Heart right ventricle (tissue), 16 donors: Measurements from ENCODE around the gene SYK. TPM values are rescaled to one million over a fixed set of nuclear protein-coding genes. Genes with fewer than 3 reads are reported as not detected.
A peak's percentile ranks its signal among the peaks of the same experiment; 100 is the strongest.

ENCODE experiments used
- ATAC-seq, 8 donors: fragments of 200-7000 bp; cut with Tn5 transposase; one replicate each; pipeline ENCODE4 v1.9.1; 2020; ENCODE audit warnings: mild to moderate bottlenecking in 8 of 8, moderate library complexity in 8 of 8, moderate number of reproducible peaks in 1 of 8
- DNase-seq, 2 donors: peaks; one replicate each; pipeline ENCODE4 v3.0.0-alpha.2; 2020
- H3K27ac ChIP-seq, 10 donors: fragments of 200-600 bp; sonication (generic) in 2 of 10; one replicate each; pipeline versions ENCODE4 v1.5.0 to v1.8.0; 2020 to 2022; ENCODE audit warnings: mild to moderate bottlenecking in 3 of 10
- H3K27me3 ChIP-seq, 7 donors: fragments of 200-600 bp; one replicate each; pipeline ENCODE4 v1.8.0; 2021 to 2022; ENCODE audit warnings: mild to moderate bottlenecking in 2 of 7
- H3K36me3 ChIP-seq, 9 donors: fragments of 200-600 bp; sonication (generic) in 1 of 9; one replicate each; pipeline versions ENCODE4 v1.5.0 to v1.8.0; 2020 to 2022; ENCODE audit warnings: mild to moderate bottlenecking in 2 of 9
- H3K4me1 ChIP-seq, 9 donors: fragments of 200-600 bp; sonication (generic) in 1 of 9; one replicate each; pipeline versions ENCODE4 v1.5.0 to v1.8.0; 2020 to 2022; ENCODE audit warnings: mild to moderate bottlenecking in 4 of 9
- H3K4me3 ChIP-seq, 10 donors: fragments of 200-600 bp; sonication (generic) in 2 of 10; one replicate each; pipeline versions ENCODE4 v1.5.0 to v1.8.0; 2020 to 2022; ENCODE audit warnings: mild to moderate bottlenecking in 7 of 10, moderate library complexity in 2 of 10
- H3K9me3 ChIP-seq, 11 donors: fragments of 200-600 bp in 10 of 11; sonication (generic) in 2 of 11; one replicate each; pipeline versions ENCODE4 v1.5.0 to v1.8.0; 2013 to 2022; ENCODE audit warnings: mild to moderate bottlenecking in 2 of 11, control low read depth in 1 of 11, moderate library complexity in 1 of 11
- CTCF ChIP-seq, 9 donors: fragments of 200-600 bp; sonication (generic) in 2 of 9; IDR thresholded peaks; one replicate each; pipeline versions ENCODE4 v1.5.0 to v1.8.0; 2021 to 2022; ENCODE audit warnings: antibody characterized with exemption in 9 of 9, mild to moderate bottlenecking in 5 of 9, moderate library complexity in 1 of 9
- WGBS, 2 donors: extraction: QIAGEN DNeasy Blood & Tissue Kit; methylation state at CpG; one replicate each; pipeline ENCODE4 v1.1.7; 2013; ENCODE audit warnings: inconsistent platforms in 1 of 2; 5-methylcytosine and 5-hydroxymethylcytosine counted together
- intact Hi-C, 10 donors: fragments of 100-400 bp; cut with DNase I; formaldehyde crosslinking; loops; one replicate each; pipeline versions ENCODE4 v1.11.1 to v1.14.2; 2022
- polyA plus RNA-seq, 2 donors: library from polyadenylated mRNA; stranded (reverse); fragments of 200-250 nt; gene quantifications; one replicate each; pipeline ENCODE4 v1.2.3, GENCODE V29; 2013
- total RNA-seq, 10 donors: library from RNA; stranded (reverse); fragmentation: NEBNext Ultra II Directional in 3 of 10; extraction: Animal tissue kit (Norgen Biotek cat#: 25700) in 3 of 10; gene quantifications; one replicate each; pipeline versions ENCODE4 v1.2.1 to v1.2.4, GENCODE V29; 2021 to 2023
- donor health status: Arrhythmogenic right ventricular cardiomyopathy.
- donor health status: ischemic (EF 13 %, LVEDD 7.1; RV severe dilation, severe dysfunction).
- donor health status: healthy with polysubstance abuse.
- donor health status: DM: no; HTN: yes; CAD: no.
- donor health status: DM: no; HTN: no; CAD: no.
- donor health status: ischemic (EF 25% LVEDD 6.9; RV normal size, moderate dysfunction).
- donor health status: ischemic (EF 25% LVEDD 5.7; RV mildly dilated, moderate dysfunction).
- donor health status: healthy.
- donor health status: DM: yes; HTN: yes; CAD: no.
- donor health status: Ischemic cardiomyopathy.
- donor health status: ischemic (EF 35%, LVEDD 5.7; RV mildly dilated, moderate dysfunction).
- donor health status: nonischemic (EF 11% LVEDD 7.7; RV severe dilation, severe dysfunction).
- donor health status: DM: yes; HTN: yes; CAD: no.
- donor health status: PGD.
- donor health status: ischemic (EF 29% LVEDD 5.4; RV normal size, mild dysfunction).
- donor health status: nonischemic (EF 23%, LVEDD 6.1; RV moderate dilation, normal function).

SYK gene
- total and polyA plus RNA-seq, 12 donors, result 0.96 to 26.1 (median 2.3) TPM

GRCh38 chr9:90855208-90855902 is 53.7 kb downstream of the SYK start:
- Histone ChIP-seq H3K4me1 (peaks cover 0 to 22% (median 0%) of the 10 kb centered on the region in 9 donors), H3K27me3 (no peaks in the 10 kb centered on the region), H3K4me3 (no peak overlapping the region), H3K36me3 (peaks cover 0 to 43% (median 0%) of the 10 kb centered on the region in 9 donors), H3K9me3 (no peaks in the 10 kb centered on the region), H3K27ac (no peak overlapping the region)
- TF ChIP-seq CTCF (IDR thresholded peaks at IDR 0.05), result no peak
- ATAC-seq (no peak), DNase-seq (no peak)
- 80 to 82% methylated on average over 5 of the region's 5 CpGs for WGBS, 2 donors
- intact Hi-C loops, result no loop called here

GRCh38 chr9:90857091-90857490 is 55.5 kb downstream of the SYK start:
- DNase-seq (no peak), ATAC-seq (no peak)
- WGBS, 2 donors, result 88 to 89% methylated on average over 6 of the region's 6 CpGs
- Histone ChIP-seq H3K4me1 (peaks cover 0 to 37% (median 0%) of the 10 kb centered on the region in 9 donors), H3K9me3 (no peaks in the 10 kb centered on the region), H3K36me3 (peaks cover 0 to 36% (median 0%) of the 10 kb centered on the region in 9 donors), H3K27me3 (no peaks in the 10 kb centered on the region), H3K4me3 (no peak overlapping the region), H3K27ac (no peak overlapping the region)
- intact Hi-C loops, result no loop called here
- no peak for TF ChIP-seq CTCF (IDR thresholded peaks at IDR 0.05)

GRCh38 chr9:90857855-90858254 is 56.2 kb downstream of the SYK start:
- ATAC-seq, result no peak

GRCh38 chr9:90858457-90858901 is 56.9 kb downstream of the SYK start:
- DNase-seq (no peak), ATAC-seq (peak in 4 of 8 donors; percentile 20 to 77 (median 52))
- H3K27ac ChIP-seq, result no peak overlapping the region
- H3K9me3 ChIP-seq, result no peaks in the 10 kb centered on the region
- no peak for TF ChIP-seq CTCF (IDR thresholded peaks at IDR 0.05)
- H3K4me1 ChIP-seq, result peaks cover 0 to 37% (median 0%) of the 10 kb centered on the region in 9 donors
- H3K27me3 ChIP-seq, result no peaks in the 10 kb centered on the region
- intact Hi-C loops, result no loop called here
- no peak overlapping the region for H3K4me3 ChIP-seq
- peaks cover 0 to 41% (median 0%) of the 10 kb centered on the region in 9 donors for H3K36me3 ChIP-seq
- 66 to 72% methylated on average over 4 of the region's 4 CpGs for WGBS, 2 donors

More at GRCh38 chr9:90857855-90858254, 56.2 kb downstream of the SYK start:
- H3K27me3 ChIP-seq, result no peaks in the 10 kb centered on the region
- DNase-seq, result no peak
- WGBS, 2 donors, result 89 to 90% methylated on average over 5 of the region's 5 CpGs
- no peak overlapping the region for H3K27ac ChIP-seq
- H3K4me1 ChIP-seq, result peaks cover 0 to 37% (median 0%) of the 10 kb centered on the region in 9 donors
- H3K4me3 ChIP-seq, result no peak overlapping the region
- H3K36me3 ChIP-seq, result peaks cover 0 to 38% (median 0%) of the 10 kb centered on the region in 9 donors
- H3K9me3 ChIP-seq, result no peaks in the 10 kb centered on the region
- intact Hi-C loops, result no loop called here
- no peak for TF ChIP-seq CTCF (IDR thresholded peaks at IDR 0.05)
